Umbilical cord (tissue), 2 donors: ENCODE measurements around the gene FOXC1. TPM values are rescaled to one million over a fixed set of nuclear protein-coding genes. Genes with fewer than 3 reads are reported as not detected.
A peak's percentile ranks its signal among the peaks of the same experiment; 100 is the strongest.

Experiments used
- DNase-seq: peaks from one replicate; pipeline ENCODE4 v3.0.0-alpha.2; 2015; ENCODE audit warnings: low spot score
- total RNA-seq: library from RNA; depleted of rRNA; stranded (reverse); fragments of >200 nt; gene quantifications from one replicate; pipeline ENCODE4 v1.2.3, GENCODE V29; 2014; ENCODE audit warnings: low replicate concordance; ENCODE audit not compliant: insufficient read depth

Gene FOXC1
- total RNA-seq, 1 donor from 2014 or later: 6.0 TPM

GRCh38 chr6:1600063-1600763, 9.5 kb upstream of the FOXC1 start:
- DNase-seq: no peak

- DNase-seq: no peak
Observed at GRCh38 chr6:1600764-1601157, 9.0 kb upstream of the FOXC1 start.

GRCh38 chr6:1601158-1602048, 8.3 kb upstream of the FOXC1 start:
- DNase-seq: no peak

GRCh38 chr6:1602049-1602713, 7.5 kb upstream of the FOXC1 start:
- DNase-seq: no peak

- DNase-seq: no peak
Observed at GRCh38 chr6:1603708-1604107, 6.0 kb upstream of the FOXC1 start.

- DNase-seq: peak; percentile 55
Observed at GRCh38 chr6:1604158-1605003, 5.3 kb upstream of the FOXC1 start.

GRCh38 chr6:1605004-1605892, 4.5 kb upstream of the FOXC1 start:
- DNase-seq: no peak

- DNase-seq: no peak
Observed at GRCh38 chr6:1605893-1606779, 3.6 kb upstream of the FOXC1 start.

- DNase-seq: no peak
Observed at GRCh38 chr6:1606780-1607515, 2.8 kb upstream of the FOXC1 start.

GRCh38 chr6:1607516-1608221, 2.0 kb upstream of the FOXC1 start:
- DNase-seq: no peak

- no peak for DNase-seq
Observed at GRCh38 chr6:1608222-1609040, 1.3 kb upstream of the FOXC1 start.

GRCh38 chr6:1609041-1609647, 571 bp upstream of the FOXC1 start:
- peak; percentile 54 for DNase-seq

GRCh38 chr6:1610497-1611321, 994 bp downstream of the FOXC1 start:
- no peak for DNase-seq

- DNase-seq: no peak
Observed at GRCh38 chr6:1611322-1611571, 1.5 kb downstream of the FOXC1 start.

- no peak for DNase-seq
Observed at GRCh38 chr6:1611572-1612298, 2.0 kb downstream of the FOXC1 start.
